NCI-H187 (cell line): ENCODE measurements around the gene BHLHA9.
"Not testable (repeated sequence)": the region's sequence is repeated elsewhere in the genome, so short reads cannot be mapped to it uniquely, and the experiment has no call there.

ENCODE experiments used
- DNase-seq, 2 experiments: peaks; one replicate each; lab custom pipeline; 2025; lab: John Stamatoyannopoulos, UW

BHLHA9 gene

DNA sequence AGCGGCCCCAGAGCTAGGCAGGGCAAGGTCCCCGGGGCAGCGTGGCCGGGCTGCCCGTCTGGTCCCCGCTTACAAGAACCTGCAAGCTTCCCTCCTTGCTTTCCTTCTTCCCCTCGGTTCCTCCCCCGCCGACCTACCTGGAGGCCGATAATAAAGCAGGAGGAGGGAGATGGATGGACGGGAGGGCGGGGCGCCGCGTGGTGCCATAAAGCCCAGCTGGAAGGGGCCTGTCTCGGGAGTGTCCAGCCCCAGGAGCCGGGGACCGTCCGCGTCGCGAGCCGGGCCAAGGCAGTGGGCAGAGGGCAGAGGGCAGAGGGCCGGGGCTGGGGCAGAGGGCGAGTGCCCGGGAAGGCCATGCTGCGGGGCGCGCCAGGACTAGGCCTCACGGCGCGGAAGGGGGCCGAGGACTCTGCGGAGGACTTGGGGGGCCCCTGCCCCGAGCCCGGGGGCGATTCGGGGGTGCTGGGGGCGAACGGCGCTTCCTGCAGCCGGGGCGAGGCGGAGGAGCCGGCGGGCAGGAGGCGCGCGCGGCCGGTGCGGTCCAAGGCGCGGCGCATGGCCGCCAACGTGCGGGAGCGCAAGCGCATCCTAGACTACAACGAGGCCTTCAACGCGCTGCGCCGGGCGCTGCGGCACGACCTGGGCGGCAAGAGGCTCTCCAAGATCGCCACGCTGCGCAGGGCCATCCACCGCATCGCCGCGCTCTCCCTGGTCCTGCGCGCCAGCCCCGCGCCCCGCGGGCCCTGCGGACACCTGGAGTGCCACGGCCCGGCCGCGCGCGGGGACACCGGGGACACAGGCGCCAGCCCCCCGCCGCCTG is at the start of gene BHLHA9:
Gene BHLHA9 (plus strand): TSS at position 235 of the 820 bp plus-strand sequence. CDS start 120 bp downstream, at position 355.
- no peak for DNase-seq

DNA sequence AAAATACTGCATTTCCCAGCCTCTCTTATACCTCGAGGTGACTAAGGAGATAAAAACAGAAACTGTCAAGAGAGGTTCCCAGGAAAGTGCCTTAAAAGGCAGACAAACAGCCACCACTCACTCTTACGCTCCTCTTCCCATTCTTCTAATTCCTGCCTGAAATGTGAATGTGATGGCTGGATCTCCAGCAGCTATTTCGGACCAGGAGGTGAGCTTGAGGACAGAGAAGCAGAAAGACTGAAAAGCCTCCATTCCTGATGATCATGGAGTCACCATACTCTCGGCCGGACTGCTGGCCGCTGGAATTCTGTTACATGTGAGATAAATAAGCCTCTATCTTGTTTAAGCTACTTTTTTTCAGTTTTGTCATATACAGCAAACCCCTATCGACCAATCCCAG is 49.0 kb upstream of the BHLHA9 start:
- DNase-seq: no peak

- DNase-seq: no peak
Observed at GRCh38 chr17:1222321-1222720, 47.9 kb upstream of the BHLHA9 start.

DNA sequence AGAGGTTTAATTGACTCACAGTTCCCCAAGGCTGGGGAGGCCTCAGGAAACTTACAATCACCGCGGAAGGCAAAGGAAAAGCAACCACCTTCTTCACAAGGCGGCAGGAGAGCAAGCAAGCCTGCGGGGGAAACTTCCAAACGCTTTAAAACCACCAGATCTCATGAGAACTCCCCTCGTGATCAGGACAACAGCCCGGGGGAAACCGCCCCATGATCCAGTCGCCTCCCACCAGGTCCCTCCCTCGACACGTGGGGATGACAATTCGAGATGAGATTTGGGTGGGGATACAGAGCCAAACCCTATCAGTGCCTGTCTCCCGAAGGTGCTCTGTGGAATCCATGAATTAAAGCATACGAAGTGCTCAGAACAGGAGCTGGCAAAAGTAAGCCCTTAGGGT is 46.6 kb upstream of the BHLHA9 start:
- no peak for DNase-seq

DNA sequence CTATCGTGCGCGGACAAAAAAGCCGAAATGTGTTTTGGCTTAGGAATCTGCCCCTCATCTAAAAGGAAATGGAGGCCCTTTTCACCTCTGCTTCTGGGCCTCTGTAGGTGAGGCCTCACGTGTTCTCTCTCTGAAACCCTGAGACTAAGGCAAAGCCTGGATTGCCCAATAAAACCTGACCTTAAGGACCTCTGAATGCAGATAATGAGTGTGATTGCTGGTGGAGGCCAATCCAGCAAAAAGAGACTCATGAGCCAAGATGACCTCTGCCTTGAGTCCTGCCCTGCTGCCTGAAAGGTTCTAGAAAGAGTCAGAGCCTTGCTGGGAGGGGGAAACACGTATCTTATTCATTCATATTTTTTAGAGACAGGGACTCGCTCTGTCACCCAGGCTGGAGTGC is 45.9 kb upstream of the BHLHA9 start:
- no peak for DNase-seq

DNA sequence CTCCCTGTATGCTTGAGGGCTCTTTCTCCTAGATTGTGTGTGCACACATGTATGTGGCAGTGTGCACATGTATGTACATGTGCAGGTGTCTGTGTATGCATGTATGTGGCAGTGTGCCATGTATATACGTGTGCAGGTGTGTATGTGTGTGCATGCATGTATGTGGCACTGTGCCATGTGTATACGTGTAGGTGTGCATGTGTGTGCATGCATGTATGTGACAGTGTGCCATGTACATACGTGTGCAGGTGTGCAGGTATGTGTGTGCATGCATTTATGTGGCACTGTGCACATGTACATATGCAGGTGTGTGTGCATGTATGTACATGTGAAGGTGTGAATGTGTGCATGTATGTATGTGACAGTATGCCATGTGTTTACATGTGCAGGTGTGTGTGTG is 43.9 kb upstream of the BHLHA9 start:
- DNase-seq: no peak

GRCh38 chr17:1227365-1227764 is 42.9 kb upstream of the BHLHA9 start:
- no peak for DNase-seq

DNA sequence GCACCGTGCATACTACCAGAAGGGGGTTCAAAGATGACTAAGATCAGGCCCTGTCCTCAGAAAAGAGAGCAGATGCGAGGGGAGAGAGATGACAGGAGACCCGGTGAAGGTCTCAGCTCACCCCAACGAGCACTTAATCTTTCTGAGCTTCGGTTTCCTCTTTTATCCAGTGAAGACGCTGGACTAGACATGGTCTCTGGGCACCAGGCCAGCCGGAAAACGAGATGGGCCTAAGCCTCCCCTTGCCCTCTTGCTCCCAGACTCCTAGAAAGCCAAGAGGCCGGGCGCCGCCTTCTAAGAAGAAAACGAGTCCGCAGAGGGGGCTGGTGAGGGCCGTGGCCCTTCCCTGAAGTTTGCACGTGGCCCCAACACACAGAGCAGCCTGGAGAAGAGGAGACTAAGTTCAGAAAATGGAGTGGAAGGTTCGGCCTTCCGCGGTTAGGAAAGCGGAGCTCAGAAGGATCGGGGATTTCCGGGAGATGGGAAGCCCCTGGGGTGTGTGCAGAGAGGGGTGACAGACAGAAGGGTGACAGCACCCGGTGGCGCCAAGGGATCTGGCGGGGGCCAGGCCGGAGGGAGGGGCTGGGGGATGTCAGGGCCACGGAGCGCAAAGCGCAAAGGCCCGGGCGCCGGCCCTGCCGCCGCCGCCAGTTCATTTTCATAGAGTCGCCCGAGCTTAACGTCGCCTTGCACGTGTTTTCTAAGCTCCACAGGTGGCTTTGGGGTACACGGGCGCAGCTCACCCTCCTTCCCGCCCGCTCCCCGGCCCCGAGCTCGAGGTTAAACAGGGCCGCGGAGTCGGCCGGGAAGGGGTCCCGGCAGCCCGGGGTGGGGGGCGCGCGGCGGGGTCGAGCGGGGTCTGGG is 42.1 kb upstream of the BHLHA9 start:
- no peak for DNase-seq

DNA sequence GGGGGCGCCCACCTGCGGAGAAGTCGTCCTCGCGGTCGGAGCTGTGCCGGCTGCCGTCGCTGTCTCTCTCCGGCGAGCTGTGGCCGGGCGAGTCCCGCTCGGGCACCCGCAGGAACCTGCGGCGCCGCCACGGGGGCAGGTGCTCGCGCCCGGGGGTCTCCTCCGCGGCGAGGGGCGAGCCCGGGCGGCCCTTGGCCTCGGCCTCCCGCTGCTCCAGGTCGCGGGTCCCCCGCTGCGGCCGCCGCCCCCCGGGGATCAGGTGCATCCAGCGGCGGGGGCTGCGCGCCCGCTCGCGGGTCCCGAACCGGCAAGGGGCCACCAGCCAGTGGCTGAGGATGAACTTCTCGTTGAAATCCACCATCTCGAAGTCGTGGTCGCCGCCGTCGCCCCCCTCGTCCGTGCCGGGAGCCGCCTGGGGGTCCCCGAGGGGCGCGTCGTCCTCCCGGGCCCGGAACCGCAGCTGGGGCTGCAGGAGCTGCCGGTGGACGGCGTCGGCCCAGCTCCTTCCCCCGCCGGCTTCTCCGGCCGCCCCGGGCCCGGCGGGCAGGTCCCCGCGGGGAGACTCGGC is 41.4 kb upstream of the BHLHA9 start:
- no peak for DNase-seq

- no peak for DNase-seq
Observed at GRCh38 chr17:1229349-1229899, 40.8 kb upstream of the BHLHA9 start.

DNA sequence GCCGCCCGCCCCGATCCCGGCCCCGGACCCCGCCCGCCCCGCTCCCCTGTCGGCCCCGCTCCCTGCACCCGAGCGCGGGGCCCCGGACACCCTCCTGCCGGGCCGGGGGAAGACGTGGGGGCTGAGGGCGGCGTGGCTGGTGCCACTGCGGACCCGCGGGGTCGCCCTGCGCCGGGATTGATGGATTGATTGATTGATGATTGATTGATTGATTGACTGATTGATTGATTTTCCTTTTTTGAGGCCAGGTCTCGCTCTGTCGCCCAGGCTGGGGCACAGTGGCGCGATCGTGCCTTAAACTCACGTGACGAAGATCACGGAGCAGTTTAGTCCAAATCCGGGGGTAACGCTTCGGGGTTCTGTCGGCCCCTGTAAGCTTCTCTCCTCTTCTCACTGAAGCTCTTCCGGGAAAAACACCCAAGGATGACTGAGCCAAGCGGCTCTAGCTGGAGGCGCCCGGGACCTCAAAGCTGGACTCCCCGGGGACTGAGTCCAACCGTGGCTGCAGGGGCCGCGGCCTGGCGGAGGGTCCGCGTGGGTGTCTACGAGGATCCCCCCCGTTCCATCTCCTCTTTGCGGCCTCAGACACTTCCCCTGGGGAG is 40.2 kb upstream of the BHLHA9 start:
- DNase-seq: no peak

GRCh38 chr17:1231456-1231855 is 38.8 kb upstream of the BHLHA9 start:
- no peak for DNase-seq

GRCh38 chr17:1232331-1232730 is 37.9 kb upstream of the BHLHA9 start:
- no peak for DNase-seq

DNA sequence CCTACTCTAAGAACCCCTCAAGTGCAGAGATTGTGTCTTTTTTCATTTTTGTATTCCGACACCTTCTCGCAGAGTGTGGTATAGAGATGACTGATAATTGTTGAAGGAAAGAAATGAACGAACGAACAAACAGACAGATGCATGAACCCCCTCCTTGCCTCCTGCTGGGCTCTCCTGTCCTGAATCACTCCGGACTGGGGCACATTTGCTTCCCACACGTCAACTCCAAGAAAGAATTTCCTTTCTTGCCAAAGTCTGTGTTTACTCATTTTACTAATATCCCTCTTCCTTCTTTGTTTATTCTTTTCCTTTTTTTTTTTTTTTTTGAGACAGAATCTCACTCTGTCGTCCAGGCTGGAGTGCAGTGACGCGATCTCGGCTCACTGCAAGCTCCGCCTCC is 37.5 kb upstream of the BHLHA9 start:
- DNase-seq: no peak

- no peak for DNase-seq
Observed at GRCh38 chr17:1234455-1234854, 35.8 kb upstream of the BHLHA9 start.

GRCh38 chr17:1237471-1237870 is 32.8 kb upstream of the BHLHA9 start:
- no peak for DNase-seq

GRCh38 chr17:1239210-1239609 is 31.0 kb upstream of the BHLHA9 start:
- no peak for DNase-seq

- not testable (repeated sequence) for DNase-seq
Observed at GRCh38 chr17:1240426-1240825, 29.8 kb upstream of the BHLHA9 start.

GRCh38 chr17:1241929-1242328 is 28.3 kb upstream of the BHLHA9 start:
- DNase-seq: no peak

DNA sequence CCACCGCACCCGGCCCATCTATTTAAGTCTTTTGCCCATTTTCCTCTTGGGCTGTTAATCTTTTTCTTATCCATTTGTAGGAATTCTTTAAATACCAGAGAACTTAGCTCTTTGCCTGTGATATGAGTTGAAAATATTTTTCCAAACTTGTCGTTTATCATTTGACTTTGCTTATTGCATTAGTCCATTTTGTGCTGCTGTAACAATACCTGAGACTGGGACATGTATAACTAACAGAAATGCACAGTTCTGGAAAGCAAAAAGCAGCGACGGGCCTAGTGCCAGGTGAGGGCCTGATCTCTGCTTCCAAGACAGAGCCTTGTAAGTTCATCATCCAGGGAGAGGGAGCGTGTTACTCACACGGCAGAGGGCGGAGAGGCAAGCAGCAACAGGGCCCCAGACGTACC is 25.6 kb upstream of the BHLHA9 start:
- no peak for DNase-seq

DNA sequence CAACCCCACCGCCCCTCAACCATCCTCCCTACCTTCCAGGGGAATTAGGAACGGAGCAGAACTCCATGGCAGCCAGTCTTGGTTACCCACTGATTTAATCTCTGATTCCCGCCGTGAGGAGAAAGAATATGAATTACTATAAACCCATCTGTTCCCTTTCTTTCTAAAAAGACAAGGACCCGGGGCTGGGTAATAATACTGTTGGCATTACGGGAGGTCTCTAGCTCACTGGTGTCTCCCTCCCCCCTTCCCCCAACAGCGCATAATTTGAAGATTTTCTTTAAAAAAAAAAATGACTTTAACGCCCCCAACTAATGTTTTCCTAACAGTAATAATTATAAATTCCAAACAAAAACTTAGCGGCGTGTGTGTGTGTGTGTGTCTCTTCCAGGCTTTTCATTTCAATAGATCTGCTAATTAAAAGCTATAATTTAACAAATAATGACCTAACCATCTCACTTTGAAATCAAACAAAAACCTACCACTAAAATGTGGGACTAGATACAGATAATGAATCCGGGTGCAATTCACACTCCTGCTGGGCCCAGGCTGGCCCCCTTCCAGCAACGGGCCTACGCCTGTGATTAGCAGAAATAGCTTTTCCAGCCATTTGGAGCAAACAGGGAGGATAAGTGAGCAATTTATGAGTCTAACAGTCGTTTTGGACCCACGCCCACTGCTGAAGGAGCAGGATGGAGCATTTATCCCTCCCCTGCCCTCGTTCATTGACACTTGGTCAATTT is 18.2 kb upstream of the BHLHA9 start:
- DNase-seq: no peak
